NT2/D1 (cell line): ENCODE results near the gene TBC1D32.
"Not testable (repeated sequence)": the region's sequence is repeated elsewhere in the genome, so short reads cannot be mapped to it uniquely, and the experiment has no call there.

Source experiments
- DNase-seq: peaks from one replicate; pipeline ENCODE4 v3.0.0-alpha.2; 2011; ENCODE audit warnings: low read depth, low spot score
- H3K27me3 ChIP-seq: 2 replicates; pipeline ENCODE4 v1.6.0; 2011; ENCODE audit warnings: mild to moderate bottlenecking; ENCODE audit not compliant: insufficient read length, insufficient read depth
- H3K36me3 ChIP-seq: 2 replicates; pipeline ENCODE4 v1.6.1; 2011; ENCODE audit warnings: mild to moderate bottlenecking, low read length, mixed read lengths; ENCODE audit not compliant: insufficient read depth, insufficient read length
- H3K4me1 ChIP-seq: 2 replicates; pipeline ENCODE4 v1.5.1; 2011; ENCODE audit not compliant: insufficient read depth, insufficient read length
- H3K4me3 ChIP-seq: 2 replicates; pipeline ENCODE4 v1.5.1; 2011; ENCODE audit warnings: low read depth; ENCODE audit not compliant: insufficient read length
- H3K9ac ChIP-seq: 2 replicates; pipeline ENCODE4 v1.6.0; 2011; ENCODE audit warnings: low read depth; ENCODE audit not compliant: insufficient read length
- H3K9me3 ChIP-seq: 2 replicates; pipeline ENCODE4 v1.5.1; 2011; ENCODE audit warnings: mild to moderate bottlenecking, low read length; ENCODE audit not compliant: insufficient read depth
- SUZ12 ChIP-seq: IDR thresholded peaks from 2 replicates; pipeline ENCODE4 v1.6.1; 2011; ENCODE audit not compliant: insufficient read length, insufficient read depth; ENCODE audit errors: extremely low read depth
- YY1 ChIP-seq: IDR thresholded peaks from 2 replicates; pipeline ENCODE4 v1.6.1; 2011; ENCODE audit not compliant: insufficient read length, insufficient read depth
- ZNF274 ChIP-seq: IDR thresholded peaks from 2 replicates; pipeline ENCODE4 v1.6.1; 2011; ENCODE audit warnings: mild to moderate bottlenecking, low read depth, low read length

The TBC1D32 gene

GRCh38 chr6:121205569-121205968 is 128.7 kb downstream of the TBC1D32 start:
- Histone ChIP-seq H3K36me3 (no peaks in the 10 kb centered on the region), H3K4me3 (no peak overlapping the region), H3K9ac (no peak overlapping the region), H3K27me3 (no peaks in the 10 kb centered on the region), H3K9me3 (no peaks in the 10 kb centered on the region), H3K4me1 (no peaks in the 10 kb centered on the region)
- TF ChIP-seq ZNF274, result no peak
- TF ChIP-seq SUZ12, result no peak
- TF ChIP-seq YY1, result no peak
- no peak for DNase-seq

- Histone ChIP-seq H3K4me1 (no peaks in the 10 kb centered on the region), H3K9ac (no peak overlapping the region), H3K27me3 (no peaks in the 10 kb centered on the region), H3K36me3 (no peaks in the 10 kb centered on the region), H3K9me3 (no peaks in the 10 kb centered on the region), H3K4me3 (no peak overlapping the region)
- TF ChIP-seq YY1 (no peak), ZNF274 (no peak), SUZ12 (no peak)
- no peak for DNase-seq
Measured at GRCh38 chr6:121201105-121201504, 133.2 kb downstream of the TBC1D32 start.

- not testable (repeated sequence) for H3K9ac ChIP-seq, H3K4me1 ChIP-seq, DNase-seq, H3K9me3 ChIP-seq, H3K27me3 ChIP-seq, H3K4me3 ChIP-seq, H3K36me3 ChIP-seq
Measured at GRCh38 chr6:121196042-121196441, 138.2 kb downstream of the TBC1D32 start.

- DNase-seq, result no peak
- Histone ChIP-seq H3K9ac (no peak overlapping the region), H3K9me3 (no peaks in the 10 kb centered on the region), H3K4me1 (no peaks in the 10 kb centered on the region), H3K36me3 (no peaks in the 10 kb centered on the region), H3K27me3 (no peaks in the 10 kb centered on the region), H3K4me3 (no peak overlapping the region)
- no peak for TF ChIP-seq YY1
- no peak for TF ChIP-seq SUZ12
- no peak for TF ChIP-seq ZNF274
Measured at GRCh38 chr6:121190122-121190521, 144.2 kb downstream of the TBC1D32 start.

GRCh38 chr6:121188356-121188755 is 145.9 kb downstream of the TBC1D32 start:
- H3K27me3 ChIP-seq, result no peaks in the 10 kb centered on the region
- no peak overlapping the region for H3K9ac ChIP-seq
- TF ChIP-seq SUZ12 (no peak), ZNF274 (no peak), YY1 (no peak)
- no peak for DNase-seq
- no peaks in the 10 kb centered on the region for H3K36me3 ChIP-seq
- no peaks in the 10 kb centered on the region for H3K9me3 ChIP-seq
- H3K4me3 ChIP-seq, result no peak overlapping the region
- H3K4me1 ChIP-seq, result no peaks in the 10 kb centered on the region

GRCh38 chr6:121187833-121188200 is 146.5 kb downstream of the TBC1D32 start:
- TF ChIP-seq ZNF274, result no peak
- TF ChIP-seq SUZ12, result no peak
- no peak for TF ChIP-seq YY1
- no peaks in the 10 kb centered on the region for H3K27me3 ChIP-seq
- no peak overlapping the region for H3K9ac ChIP-seq
- H3K4me3 ChIP-seq, result no peak overlapping the region
- DNase-seq, result no peak
- H3K4me1 ChIP-seq, result no peaks in the 10 kb centered on the region
- no peaks in the 10 kb centered on the region for H3K9me3 ChIP-seq
- no peaks in the 10 kb centered on the region for H3K36me3 ChIP-seq

DNA sequence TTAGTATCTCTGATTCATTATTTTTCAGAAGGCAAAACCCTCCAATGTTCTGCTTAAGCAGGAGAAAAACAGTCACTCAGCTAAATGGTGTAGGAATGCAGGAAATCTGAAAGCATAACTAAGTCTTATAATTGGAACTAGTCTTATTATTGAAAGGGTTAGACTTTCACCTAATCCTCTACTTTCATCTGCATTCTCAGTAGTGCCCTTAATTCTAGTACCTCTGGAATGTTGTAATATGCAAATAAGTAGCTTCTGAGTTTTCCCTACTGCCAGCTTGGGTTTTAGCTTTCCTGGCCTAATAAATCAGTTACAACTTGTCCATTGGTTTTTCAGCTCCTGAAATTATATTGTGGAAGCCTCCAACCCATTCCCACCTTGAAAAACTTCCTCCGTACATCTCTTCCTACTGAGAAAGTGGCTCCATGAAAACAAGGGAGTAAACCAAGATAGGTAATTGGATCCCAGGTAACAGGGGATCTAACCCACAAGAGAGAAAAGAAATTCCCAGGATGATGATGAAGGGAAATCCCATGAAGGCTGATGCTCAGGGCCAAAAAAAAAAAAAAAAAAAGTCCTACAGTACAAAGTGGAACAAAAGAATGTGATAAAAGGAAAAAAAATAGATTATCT is 147.0 kb downstream of the TBC1D32 start:
- no peak overlapping the region for H3K4me3 ChIP-seq
- no peak for DNase-seq
- H3K36me3 ChIP-seq, result no peaks in the 10 kb centered on the region
- no peaks in the 10 kb centered on the region for H3K9me3 ChIP-seq
- H3K9ac ChIP-seq, result no peak overlapping the region
- H3K27me3 ChIP-seq, result no peaks in the 10 kb centered on the region
- no peak for TF ChIP-seq SUZ12
- TF ChIP-seq ZNF274, result no peak
- no peak for TF ChIP-seq YY1
- H3K4me1 ChIP-seq, result no peaks in the 10 kb centered on the region

GRCh38 chr6:121183742-121184141 is 150.5 kb downstream of the TBC1D32 start:
- Histone ChIP-seq H3K4me3 (no peak overlapping the region), H3K27me3 (no peaks in the 10 kb centered on the region), H3K36me3 (no peaks in the 10 kb centered on the region), H3K4me1 (no peaks in the 10 kb centered on the region), H3K9me3 (no peaks in the 10 kb centered on the region), H3K9ac (no peak overlapping the region)
- TF ChIP-seq ZNF274, result no peak
- TF ChIP-seq YY1, result no peak
- no peak for TF ChIP-seq SUZ12
- DNase-seq, result no peak
